HepG2 (cell line): ENCODE data around the gene S100A16. TPM values are rescaled to one million over a fixed set of nuclear protein-coding genes. Genes with fewer than 3 reads are reported as not detected.

ENCODE experiments used
- BCL6 ChIP-seq: IDR thresholded peaks from 2 replicates; pipeline ENCODE4 v1.6.1; 2016; ENCODE audit warnings: missing genetic modification reagents, missing compliant biosample characterization
- FOXA1 ChIP-seq, 2 experiments: fragments of 450-650 bp in 1 of 2; sonication (generic) in 1 of 2; formaldehyde crosslinking in 1 of 2; IDR thresholded peaks; 2 replicates each; pipeline versions ENCODE4 v1.4.0 to v1.6.1; 2016 to 2020; ENCODE audit warnings: missing genetic modification reagents in 1 of 2
- HNRNPUL1 ChIP-seq: fragments of 200-400 bp; formaldehyde crosslinking; IDR thresholded peaks from 2 replicates; pipeline ENCODE4 v1.6.1; 2017; ENCODE audit warnings: low read depth, mild to moderate bottlenecking, low read length, moderate library complexity
- IKZF1 ChIP-seq: fragments of 450-650 bp; IDR thresholded peaks from 2 replicates; pipeline ENCODE4 v1.7.1; 2016
- KAT7 ChIP-seq: IDR thresholded peaks from 2 replicates; pipeline ENCODE4 v1.6.1; 2018; ENCODE audit warnings: borderline replicate concordance, missing compliant biosample characterization
- NFKB2 ChIP-seq: sonication (generic); formaldehyde crosslinking; IDR thresholded peaks from 2 replicates; pipeline ENCODE4 v1.4.0; 2020; ENCODE audit warnings: missing genetic modification reagents, borderline replicate concordance
- PCBP1 ChIP-seq: fragments of 200-400 bp; formaldehyde crosslinking; IDR thresholded peaks from 2 replicates; pipeline ENCODE4 v1.6.1; 2017; ENCODE audit warnings: mild to moderate bottlenecking, low read depth, low read length, borderline replicate concordance
- PHB2 ChIP-seq: fragments of 450-650 bp; IDR thresholded peaks from 2 replicates; pipeline ENCODE4 v1.6.1; 2018; ENCODE audit not compliant: partially characterized antibody
- RFXAP ChIP-seq: sonication (generic); formaldehyde crosslinking; IDR thresholded peaks from 2 replicates; pipeline ENCODE4 v1.4.0; 2020; ENCODE audit warnings: missing genetic modification reagents, borderline replicate concordance
- RXRB ChIP-seq: IDR thresholded peaks from 2 replicates; pipeline ENCODE4 v1.6.1; 2016; ENCODE audit warnings: borderline replicate concordance, missing genetic modification reagents, missing compliant biosample characterization
- SAFB2 ChIP-seq: sonication (generic); formaldehyde crosslinking; IDR thresholded peaks from 2 replicates; pipeline ENCODE4 v1.5.1; 2020; ENCODE audit warnings: missing genetic modification reagents, low read depth, mild to moderate bottlenecking, borderline replicate concordance
- SNRNP70 ChIP-seq: fragments of 200-400 bp; formaldehyde crosslinking; IDR thresholded peaks from 2 replicates; pipeline ENCODE4 v1.6.1; 2017; ENCODE audit warnings: mild to moderate bottlenecking, low read depth, low read length, moderate library complexity
- TAF1 ChIP-seq: sonication (generic); formaldehyde crosslinking; IDR thresholded peaks from 2 replicates; pipeline ENCODE4 v1.4.0; 2020; ENCODE audit warnings: missing genetic modification reagents
- YEATS2 ChIP-seq: sonication (generic); formaldehyde crosslinking; IDR thresholded peaks from 2 replicates; pipeline ENCODE4 v1.4.0; 2020; ENCODE audit warnings: missing genetic modification reagents, borderline replicate concordance
- ZBTB7A ChIP-seq: sonication (generic); formaldehyde crosslinking; IDR thresholded peaks from 2 replicates; pipeline ENCODE4 v1.8.0; 2022; ENCODE audit warnings: mild to moderate bottlenecking, missing genetic modification reagents
- ZC3H4 ChIP-seq: sonication (generic); formaldehyde crosslinking; IDR thresholded peaks from 2 replicates; pipeline ENCODE4 v1.4.0; 2020; ENCODE audit warnings: missing genetic modification reagents, borderline replicate concordance
- ZNF251 ChIP-seq: sonication (generic); formaldehyde crosslinking; IDR thresholded peaks from 2 replicates; pipeline ENCODE4 v1.9.0; 2021; ENCODE audit warnings: mild to moderate bottlenecking, missing genetic modification reagents
- ZNF33B ChIP-seq: sonication (generic); formaldehyde crosslinking; IDR thresholded peaks from 2 replicates; pipeline ENCODE4 v1.5.1; 2020; ENCODE audit warnings: mild to moderate bottlenecking, missing genetic modification reagents
- ZNF569 ChIP-seq: sonication (generic); formaldehyde crosslinking; IDR thresholded peaks from 2 replicates; pipeline ENCODE4 v1.5.0; 2020; ENCODE audit warnings: mild to moderate bottlenecking, missing genetic modification reagents, moderate library complexity, borderline replicate concordance
- ZNF670 ChIP-seq: sonication (generic); formaldehyde crosslinking; IDR thresholded peaks from 2 replicates; pipeline ENCODE4 v1.8.0; 2022; ENCODE audit warnings: mild to moderate bottlenecking, missing genetic modification reagents, borderline replicate concordance
- ZNF724P ChIP-seq: sonication (generic); formaldehyde crosslinking; IDR thresholded peaks from 2 replicates; pipeline ENCODE4 v1.8.0; 2022; ENCODE audit warnings: missing genetic modification reagents, borderline replicate concordance
- ZNF776 ChIP-seq: sonication (generic); formaldehyde crosslinking; IDR thresholded peaks from 2 replicates; pipeline ENCODE4 v1.4.0; 2020; ENCODE audit warnings: mild to moderate bottlenecking, missing genetic modification reagents
- polyA plus RNA-seq, 8 experiments: library from polyadenylated mRNA; depleted of rRNA in 3 of 8; stranded (reverse) in 7 of 8; unstranded in 1 of 8; fragments of >200 nt; fragmentation: Illumina TruSeq in 4 of 8; extraction: Trizol in 4 of 8; gene quantifications; 2 replicates each; pipeline versions ENCODE4 v1.2.1 to v1.2.3, GENCODE V29; 2011 to 2016; ENCODE audit warnings: low read depth in 4 of 8, missing spikeins in 1 of 8, mixed read lengths in 1 of 8; ENCODE audit not compliant: insufficient read depth in 1 of 8
- total RNA-seq, 5 experiments: library from RNA; depleted of rRNA; stranded (reverse); fragments of >200 nt; fragmentation: Illumina TruSeq; extraction: Trizol; gene quantifications; 2 replicates each; pipeline ENCODE4 v1.2.3, GENCODE V29; 2016; ENCODE audit warnings: low read depth in 1 of 5
- TF ChIP-seq, protein P1 (sequence below): sonication (generic); formaldehyde crosslinking; IDR thresholded peaks from 2 replicates; pipeline ENCODE4 v1.5.1; 2020; ENCODE audit warnings: missing genetic modification reagents, mild to moderate bottlenecking, borderline replicate concordance
- TF ChIP-seq, protein P2 (sequence below): sonication (generic); formaldehyde crosslinking; IDR thresholded peaks from 2 replicates; pipeline ENCODE4 v1.4.0; 2020; ENCODE audit warnings: missing genetic modification reagents; ENCODE audit errors: not compliant biosample characterization
- TF ChIP-seq, protein P3 (sequence below): sonication (generic); formaldehyde crosslinking; conservative IDR thresholded peaks from 2 replicates; pipeline ENCODE4 v1.8.0; 2022; ENCODE audit warnings: missing genetic modification reagents
- TF ChIP-seq, protein P4 (sequence below): sonication (generic); formaldehyde crosslinking; IDR thresholded peaks from 2 replicates; pipeline ENCODE4 v1.5.0; 2020; ENCODE audit warnings: missing genetic modification reagents

Gene S100A16
- total and polyA plus RNA-seq, 2 of the 13 experiments (the other 11 are each of a cell fraction or from before 2014, with no cell fraction given): 46.0 to 195 TPM

DNA sequence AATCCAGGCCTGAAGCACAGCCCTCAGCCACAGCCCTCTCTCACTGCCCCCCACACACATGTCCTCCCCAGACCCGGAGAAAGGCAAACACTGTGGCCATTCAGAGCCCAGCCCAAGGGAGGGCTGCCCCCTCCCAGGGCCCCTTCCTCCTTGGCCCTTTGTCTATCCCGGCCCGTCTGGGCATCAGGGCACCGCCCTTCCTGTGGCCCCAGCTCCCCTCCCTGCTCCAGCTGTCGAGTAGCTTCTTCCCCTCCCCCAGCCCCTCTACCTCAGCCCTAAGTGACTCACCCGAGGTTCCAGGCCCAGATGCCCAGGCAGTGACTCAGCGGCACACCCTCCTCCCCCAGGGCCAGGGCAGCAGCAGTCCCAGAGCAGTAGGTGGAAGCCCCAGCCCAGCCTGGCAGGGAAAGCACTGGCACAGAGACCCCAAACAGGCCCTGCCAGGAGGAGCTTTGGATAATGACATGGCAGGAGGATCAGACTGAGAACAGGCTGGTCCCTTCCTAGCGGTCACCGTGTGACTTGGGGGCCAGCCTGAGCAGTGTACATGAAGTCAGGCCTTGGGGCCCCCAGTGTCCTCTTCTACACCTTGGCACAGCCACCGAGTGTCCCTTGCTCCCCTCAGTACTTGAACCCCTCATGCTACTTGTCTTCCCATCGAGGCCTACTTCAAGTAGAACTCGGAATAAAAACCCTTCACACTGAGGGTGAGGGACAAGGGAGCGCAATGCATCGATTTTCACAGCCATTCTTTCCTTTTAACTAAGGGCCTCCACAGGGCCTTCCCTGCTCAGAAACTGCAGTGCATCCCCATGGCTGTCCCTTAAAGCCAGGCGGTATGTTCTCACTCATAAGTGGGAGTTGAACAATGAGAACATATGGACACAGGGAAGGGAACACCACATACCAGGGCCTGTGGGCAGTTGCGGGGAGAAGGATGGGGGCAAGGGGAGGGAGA is 46.2 kb downstream of the S100A16 start (continued):
- TF ChIP-seq, protein P1, sequence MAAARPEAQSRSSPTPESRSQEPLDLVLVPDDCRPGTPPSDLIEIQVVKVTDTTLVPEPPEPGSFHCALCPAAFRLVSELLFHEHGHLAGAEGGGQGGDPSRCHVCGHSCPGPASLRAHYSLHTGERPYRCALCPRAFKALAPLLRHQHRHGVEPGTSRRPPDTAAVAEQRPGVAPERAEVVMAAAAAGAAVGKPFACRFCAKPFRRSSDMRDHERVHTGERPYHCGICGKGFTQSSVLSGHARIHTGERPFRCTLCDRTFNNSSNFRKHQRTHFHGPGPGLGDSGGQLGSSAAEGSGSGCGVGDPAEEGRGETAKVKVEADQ: no peak
- TF ChIP-seq RXRB (CRISPR knock-in tag) (peak; percentile 43; the same call in 1 of the 2 replicates), FOXA1 (IDR thresholded peaks at IDR 0.05) (no peak), FOXA1 (CRISPR knock-in tag; IDR thresholded peaks at IDR 0.05) (peak; percentile 12; the same call in 1 of the 2 replicates), HNRNPUL1 (no peak), ZNF33B (no peak), PHB2 (no peak), ZNF776 (CRISPR knock-in tag) (no peak), SNRNP70 (no peak), KAT7 (no peak), IKZF1 (no peak), ZBTB7A (CRISPR knock-in tag) (no peak), ZNF724P (CRISPR knock-in tag) (no peak), RFXAP (CRISPR knock-in tag) (no peak), ZNF251 (CRISPR knock-in tag) (no peak), PCBP1 (peak; percentile 84; the same call in 1 of the 2 replicates), SAFB2 (CRISPR knock-in tag) (no peak), ZC3H4 (CRISPR knock-in tag) (no peak), BCL6 (CRISPR knock-in tag) (peak; percentile 33; the same call in 1 of the 2 replicates), ZNF569 (CRISPR knock-in tag) (no peak), NFKB2 (no peak), YEATS2 (no peak), TAF1 (no peak), ZNF670 (CRISPR knock-in tag) (no peak)
- TF ChIP-seq, protein P2, sequence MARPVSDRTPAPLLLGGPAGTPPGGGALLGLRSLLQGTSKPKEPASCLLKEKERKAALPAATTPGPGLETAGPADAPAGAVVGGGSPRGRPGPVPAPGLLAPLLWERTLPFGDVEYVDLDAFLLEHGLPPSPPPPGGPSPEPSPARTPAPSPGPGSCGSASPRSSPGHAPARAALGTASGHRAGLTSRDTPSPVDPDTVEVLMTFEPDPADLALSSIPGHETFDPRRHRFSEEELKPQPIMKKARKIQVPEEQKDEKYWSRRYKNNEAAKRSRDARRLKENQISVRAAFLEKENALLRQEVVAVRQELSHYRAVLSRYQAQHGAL: no peak
- TF ChIP-seq, protein P3, sequence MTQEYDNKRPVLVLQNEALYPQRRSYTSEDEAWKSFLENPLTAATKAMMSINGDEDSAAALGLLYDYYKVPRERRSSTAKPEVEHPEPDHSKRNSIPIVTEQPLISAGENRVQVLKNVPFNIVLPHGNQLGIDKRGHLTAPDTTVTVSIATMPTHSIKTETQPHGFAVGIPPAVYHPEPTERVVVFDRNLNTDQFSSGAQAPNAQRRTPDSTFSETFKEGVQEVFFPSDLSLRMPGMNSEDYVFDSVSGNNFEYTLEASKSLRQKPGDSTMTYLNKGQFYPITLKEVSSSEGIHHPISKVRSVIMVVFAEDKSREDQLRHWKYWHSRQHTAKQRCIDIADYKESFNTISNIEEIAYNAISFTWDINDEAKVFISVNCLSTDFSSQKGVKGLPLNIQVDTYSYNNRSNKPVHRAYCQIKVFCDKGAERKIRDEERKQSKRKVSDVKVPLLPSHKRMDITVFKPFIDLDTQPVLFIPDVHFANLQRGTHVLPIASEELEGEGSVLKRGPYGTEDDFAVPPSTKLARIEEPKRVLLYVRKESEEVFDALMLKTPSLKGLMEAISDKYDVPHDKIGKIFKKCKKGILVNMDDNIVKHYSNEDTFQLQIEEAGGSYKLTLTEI (CRISPR knock-in tag): no peak
- TF ChIP-seq, protein P4, sequence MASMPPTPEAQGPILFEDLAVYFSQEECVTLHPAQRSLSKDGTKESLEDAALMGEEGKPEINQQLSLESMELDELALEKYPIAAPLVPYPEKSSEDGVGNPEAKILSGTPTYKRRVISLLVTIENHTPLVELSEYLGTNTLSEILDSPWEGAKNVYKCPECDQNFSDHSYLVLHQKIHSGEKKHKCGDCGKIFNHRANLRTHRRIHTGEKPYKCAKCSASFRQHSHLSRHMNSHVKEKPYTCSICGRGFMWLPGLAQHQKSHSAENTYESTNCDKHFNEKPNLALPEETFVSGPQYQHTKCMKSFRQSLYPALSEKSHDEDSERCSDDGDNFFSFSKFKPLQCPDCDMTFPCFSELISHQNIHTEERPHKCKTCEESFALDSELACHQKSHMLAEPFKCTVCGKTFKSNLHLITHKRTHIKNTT: no peak
